Daoy (cell line): ENCODE results near the gene PLAC1. TPM values are rescaled to one million over a fixed set of nuclear protein-coding genes. Genes with fewer than 3 reads are reported as not detected.
A peak's percentile ranks its signal among the peaks of the same experiment; 100 is the strongest.

Experiments used
- DNase-seq: peaks from one replicate; pipeline ENCODE4 v3.0.0-alpha.2; 2015; ENCODE audit warnings: low read depth
- total RNA-seq: library from RNA; depleted of rRNA; stranded (reverse); fragments of >200 nt; shearing (Covaris generic); gene quantifications from 2 replicates; pipeline ENCODE4 v1.2.3, GENCODE V29; 2014; rRNA removed

Gene PLAC1, protein sequence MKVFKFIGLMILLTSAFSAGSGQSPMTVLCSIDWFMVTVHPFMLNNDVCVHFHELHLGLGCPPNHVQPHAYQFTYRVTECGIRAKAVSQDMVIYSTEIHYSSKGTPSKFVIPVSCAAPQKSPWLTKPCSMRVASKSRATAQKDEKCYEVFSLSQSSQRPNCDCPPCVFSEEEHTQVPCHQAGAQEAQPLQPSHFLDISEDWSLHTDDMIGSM
- total RNA-seq = not detected in 2 replicates

DNA sequence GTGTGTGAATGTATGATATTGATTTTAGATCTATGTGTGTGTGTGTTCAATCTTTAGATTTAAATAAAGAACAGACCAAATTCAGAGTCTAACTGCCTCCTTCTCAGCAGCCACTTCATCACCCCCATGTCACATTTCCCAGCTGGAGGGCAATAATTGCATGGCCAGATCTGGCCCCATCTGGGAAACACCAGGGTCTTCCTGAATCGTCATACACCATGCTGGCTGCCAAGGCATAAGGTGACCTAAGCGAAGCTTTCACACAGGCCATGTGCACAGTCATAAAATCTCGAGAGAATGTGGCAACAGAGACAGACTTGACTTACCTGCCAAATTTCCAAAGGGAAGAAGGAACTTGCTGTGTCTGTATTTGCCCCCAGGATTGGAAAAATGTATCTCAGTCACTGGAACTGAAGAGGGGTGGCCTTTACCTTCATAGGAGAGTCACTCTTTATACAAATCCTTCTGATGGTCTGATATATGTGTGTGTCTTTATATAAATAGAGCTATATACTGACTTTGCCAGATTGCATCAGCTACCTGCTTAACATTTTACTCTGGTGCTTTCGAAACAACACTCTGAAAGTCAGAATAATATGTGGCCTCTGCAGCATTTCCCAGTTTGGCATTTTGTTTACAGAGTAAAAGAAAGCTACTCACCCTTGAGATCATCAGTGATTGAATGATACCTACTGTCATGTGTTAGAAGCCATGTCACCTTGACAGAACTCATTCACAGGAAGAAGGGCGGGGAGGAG, at the start of gene PLAC1:
TSS of gene PLAC1 (minus strand) at position 470 of the 758 bp plus-strand sequence. CDS start 91,789 bp downstream, outside the sequence.
- DNase-seq = peak; percentile 2

DNA sequence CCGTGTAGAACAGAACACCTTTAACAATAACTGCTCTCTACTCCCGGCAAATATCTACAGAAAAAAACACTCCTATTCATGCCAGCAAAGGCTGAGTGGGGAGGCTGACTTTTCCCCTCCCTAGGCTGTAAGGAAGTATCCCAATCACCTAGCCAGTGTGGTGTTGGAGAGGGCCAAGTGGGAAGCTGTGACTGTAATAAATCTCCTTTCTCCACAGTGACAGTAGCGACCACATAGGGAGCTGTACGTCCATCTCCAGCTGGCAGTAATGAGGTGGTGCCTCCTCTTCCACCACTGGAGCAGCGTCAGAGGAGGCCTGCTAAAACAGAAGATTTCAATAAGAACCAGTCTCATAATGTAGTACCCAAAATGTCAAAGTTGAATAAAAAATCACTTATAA, 47.9 kb upstream of the PLAC1 start:
- DNase-seq = no peak

DNA sequence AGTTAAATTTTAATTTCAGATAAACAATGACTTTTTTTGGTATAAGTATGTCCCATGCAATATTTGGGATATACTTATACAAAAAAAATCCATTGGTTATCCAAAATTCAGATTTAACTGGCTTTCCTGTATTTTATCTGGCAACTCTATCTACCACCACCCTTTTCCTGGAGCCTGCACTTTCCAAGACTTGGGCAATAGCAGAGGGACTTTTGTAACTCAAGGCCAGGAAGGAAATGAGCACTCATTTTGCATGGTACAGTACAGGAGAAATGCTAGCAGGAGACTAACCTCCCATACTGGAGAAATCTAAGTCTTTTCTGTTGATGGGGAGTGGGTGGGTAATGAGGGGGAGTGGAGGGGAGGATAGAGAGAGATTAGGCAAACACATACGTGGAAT, 37.7 kb upstream of the PLAC1 start:
- DNase-seq = no peak

DNA sequence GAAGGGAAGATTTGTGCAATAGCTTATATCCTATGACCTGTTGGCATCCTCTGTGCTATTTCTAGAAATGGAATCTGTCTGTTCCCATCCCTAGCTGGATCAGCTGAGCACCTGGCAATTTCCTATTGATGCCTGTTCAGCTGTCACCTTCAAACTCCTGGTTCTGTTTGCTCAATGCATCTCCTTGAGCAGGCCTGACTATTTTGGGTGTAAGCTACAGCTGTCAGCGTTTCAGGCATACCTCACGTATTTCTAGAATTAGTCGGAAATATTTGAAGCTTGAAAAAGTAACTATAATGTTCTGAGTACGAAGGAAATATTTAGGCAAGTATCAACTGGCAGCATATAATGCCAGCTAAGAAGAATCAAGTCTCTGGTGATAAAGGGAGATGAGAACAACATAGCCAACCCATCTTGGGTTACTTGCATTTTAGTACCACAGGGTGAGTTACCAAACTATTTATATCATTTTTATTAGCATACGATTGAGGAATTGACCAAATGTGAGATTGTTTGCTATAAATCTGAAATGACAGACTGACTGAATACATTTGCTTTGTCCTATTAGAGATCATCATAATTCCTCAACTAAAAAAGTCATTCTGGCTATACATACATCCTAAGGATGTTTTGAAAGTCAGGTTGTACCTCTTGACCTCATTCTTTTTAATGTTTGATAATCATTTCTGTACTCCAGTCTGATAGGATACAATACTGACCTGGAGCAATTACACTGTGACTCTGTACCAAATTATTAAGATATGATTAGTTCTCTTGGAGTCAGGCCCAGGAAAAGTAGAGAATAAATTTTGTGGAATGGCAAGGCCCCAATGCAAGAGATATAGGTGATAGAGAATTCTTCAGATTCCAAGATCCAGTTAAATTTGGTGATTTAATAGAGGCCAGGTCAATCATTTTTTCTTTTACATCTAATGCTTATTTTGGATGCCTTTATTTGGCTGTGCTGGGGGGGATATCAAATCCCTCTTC, 36.4 kb upstream of the PLAC1 start:
- no peak for DNase-seq

DNA sequence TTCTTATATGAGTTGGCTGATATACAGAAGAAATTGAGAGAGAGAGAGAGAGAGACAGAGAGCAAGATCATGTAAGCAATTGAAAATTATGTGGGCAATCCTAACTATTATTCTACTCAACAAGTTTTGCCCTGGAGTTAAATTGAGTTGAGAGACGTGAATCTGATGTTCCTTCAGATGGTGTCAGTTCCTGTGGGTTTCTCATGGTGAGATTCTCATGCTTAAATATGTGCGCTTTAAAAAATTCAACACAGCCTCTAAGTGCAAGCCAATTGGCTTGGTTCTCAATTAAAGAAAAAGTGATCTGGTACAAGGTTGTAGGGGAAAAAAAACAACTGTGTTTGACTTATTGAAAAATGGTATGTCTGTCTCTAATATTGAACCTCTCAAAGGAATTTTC, 35.4 kb upstream of the PLAC1 start:
- no peak for DNase-seq

DNA sequence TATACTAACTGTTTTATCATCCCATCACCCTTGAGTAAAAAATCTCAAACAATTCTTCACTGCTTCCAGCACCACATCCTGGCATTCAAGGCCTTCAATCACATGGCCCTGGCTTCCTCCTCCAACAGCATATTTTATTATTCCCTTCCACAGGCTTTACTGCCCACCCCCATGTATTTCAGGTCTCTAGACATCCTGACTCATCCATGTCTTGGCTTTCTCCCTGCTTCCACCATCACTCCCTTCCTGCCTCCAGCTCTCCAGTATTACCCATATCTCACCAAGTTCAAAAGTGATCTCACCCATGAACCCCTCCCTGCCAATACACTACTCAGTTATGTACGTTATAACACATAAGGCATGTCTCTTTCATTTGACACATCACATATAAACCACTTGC, 34.7 kb upstream of the PLAC1 start:
- DNase-seq = peak; percentile 51

DNA sequence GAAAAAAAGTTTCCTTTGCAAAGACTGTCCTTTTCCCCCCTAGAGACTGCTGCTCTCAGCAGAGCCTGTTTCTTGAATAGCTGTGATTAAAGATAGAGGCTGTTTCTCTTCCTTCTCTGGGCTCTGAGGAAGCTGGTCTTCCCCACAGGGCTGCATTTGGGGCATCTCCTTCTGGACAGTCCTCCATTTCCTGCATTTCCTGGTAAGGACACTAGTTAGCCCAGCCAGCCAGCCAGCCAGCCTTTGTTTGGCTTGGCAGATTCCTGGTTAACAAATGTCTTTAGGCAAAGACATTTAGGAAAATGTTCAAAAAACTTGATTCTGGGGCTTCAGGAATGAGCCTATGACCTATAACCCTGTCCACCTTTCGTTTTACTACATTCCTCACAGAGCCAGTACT, 34.0 kb upstream of the PLAC1 start:
- DNase-seq = no peak

DNA sequence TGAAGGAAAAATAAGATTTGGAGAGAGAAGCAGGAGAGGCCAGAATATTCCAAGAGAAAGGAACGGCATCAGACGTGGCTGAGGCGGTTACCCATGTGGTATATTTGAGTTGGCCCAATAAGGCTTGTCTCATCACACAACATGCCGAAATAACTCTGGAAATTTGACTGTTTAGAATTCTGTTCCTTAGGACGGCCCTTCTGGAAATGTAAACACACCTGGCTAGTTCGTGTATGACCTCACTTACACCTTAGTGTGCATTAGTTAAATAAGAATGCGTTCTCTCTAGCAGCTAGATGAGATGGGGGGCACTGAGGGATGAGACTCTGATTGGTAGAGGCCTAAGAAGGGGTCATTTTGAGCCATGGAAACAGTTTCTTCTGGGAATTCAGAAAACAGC, 33.2 kb upstream of the PLAC1 start:
- no peak for DNase-seq

DNA sequence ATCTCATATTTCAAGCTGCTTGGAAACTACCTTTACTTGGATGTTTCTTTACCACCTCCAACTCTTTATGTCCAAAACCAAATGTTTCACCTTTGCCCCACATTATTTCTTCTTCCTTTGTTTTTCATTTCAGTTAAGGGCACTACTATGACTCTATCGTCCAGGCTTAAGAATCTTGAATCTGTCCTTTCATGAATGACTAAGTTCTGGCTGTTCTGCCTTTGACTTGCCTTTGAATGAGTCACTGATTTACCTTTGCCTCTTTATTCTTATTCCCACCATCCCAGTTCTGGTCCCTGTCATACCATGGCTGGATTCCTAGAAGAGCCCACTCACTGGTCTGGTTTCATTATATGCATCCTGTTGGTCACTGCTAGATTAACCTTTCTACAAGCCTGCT, 30.6 kb upstream of the PLAC1 start:
- peak; percentile 12 for DNase-seq

DNA sequence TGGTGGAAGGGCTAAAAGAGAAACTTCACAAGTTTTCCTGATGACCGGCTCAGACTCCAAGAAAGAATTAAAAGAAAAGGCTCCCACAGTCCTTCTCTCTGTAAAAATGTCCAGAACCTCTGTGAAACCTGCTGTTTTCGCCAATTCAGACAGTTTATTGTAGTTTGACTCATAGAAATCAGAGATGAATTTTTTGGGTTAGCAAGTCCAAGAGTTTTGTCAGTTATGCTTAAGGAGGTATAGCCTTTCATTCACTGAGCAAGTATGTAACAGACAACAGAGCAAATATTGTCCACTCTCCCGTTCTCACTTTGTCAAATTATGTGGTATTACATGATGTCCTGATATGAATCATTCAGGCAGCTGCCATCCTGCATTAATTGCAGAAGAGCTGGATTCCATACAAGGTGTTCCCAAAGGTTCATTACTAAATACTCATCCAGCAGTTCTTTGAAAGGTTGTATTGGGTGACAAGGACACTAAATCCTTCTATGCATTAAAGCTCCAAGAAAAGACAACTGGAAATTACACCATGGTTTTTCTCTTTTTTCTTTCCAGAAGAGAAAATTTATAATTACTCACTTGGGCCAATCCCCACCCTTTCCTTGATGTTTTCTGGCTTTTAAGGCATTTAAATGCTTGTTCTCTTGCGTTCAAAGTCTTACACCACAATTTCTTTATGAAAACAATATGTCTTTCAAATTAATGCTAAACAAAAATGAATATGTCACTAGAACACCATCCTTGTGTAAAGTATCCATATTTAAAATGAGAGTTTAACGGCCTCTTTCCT, 30.0 kb upstream of the PLAC1 start:
- DNase-seq = no peak

DNA sequence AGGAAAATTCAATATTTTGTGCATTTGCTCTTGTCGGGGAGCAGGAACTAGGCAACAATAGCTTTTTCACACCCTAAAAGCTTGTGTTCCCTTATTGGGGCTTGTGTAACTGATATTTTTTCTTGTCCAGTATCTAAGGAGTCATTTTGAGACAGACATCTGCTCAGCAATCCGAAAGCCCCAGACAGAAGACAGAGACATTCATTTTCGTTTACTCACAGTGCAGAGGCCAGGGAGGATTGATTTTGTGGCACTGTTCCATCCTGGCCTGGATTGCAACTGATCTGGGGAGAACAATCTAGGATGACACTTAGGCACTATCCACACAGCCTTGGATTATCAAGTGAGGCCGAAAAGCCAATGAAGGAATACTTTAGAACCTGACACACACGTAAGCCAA, 27.4 kb upstream of the PLAC1 start:
- no peak for DNase-seq

DNA sequence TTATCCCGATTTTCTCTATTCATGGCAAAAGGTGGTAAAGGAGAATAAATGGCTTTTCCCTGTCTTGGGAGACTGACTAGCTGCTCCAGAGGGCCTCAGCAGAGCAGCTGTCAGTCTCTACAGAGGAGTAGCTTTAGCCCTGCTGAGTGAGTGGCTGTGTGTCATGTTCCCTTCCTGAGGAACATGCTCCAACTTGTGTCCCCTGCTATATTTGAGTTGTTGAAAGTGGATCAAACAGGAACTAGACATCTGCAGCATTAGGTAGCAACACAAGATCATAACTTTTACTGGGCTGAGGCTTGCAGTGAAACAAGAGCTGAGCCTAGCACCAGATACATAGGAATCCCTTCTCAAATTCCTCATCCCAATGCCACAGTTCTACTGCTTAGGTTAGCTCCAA, 26.7 kb upstream of the PLAC1 start:
- DNase-seq = no peak

DNA sequence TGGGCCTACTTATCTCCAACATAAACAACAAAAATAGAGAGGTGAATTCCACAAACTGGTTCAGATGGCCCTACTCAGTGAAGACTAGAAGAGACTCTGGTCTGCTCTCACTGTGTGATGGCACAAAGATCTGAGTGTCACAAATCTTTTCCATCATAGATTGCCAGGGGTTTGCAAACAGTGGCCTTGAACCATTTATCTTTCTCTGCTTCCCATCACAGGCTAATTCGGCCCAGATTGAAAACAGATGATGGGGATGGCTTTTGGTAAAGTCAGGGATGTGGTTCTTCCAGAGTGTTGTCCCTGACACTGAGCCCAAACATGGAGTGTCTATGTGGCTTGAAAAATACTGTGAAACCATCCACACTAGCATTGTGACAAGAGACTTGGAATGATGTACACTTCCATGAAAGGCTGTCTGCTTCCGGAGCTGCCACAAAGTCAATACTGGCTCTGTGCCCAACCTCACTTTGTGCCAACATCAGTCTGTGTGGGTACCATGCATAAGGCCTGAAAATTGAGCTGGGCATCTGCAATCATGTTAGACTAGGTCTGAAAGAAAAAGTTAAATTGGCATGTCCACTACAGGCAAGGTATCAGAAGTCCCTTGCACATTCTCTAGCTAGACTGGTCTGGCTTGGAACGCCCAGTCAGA, 25.2 kb upstream of the PLAC1 start:
- DNase-seq = no peak

DNA sequence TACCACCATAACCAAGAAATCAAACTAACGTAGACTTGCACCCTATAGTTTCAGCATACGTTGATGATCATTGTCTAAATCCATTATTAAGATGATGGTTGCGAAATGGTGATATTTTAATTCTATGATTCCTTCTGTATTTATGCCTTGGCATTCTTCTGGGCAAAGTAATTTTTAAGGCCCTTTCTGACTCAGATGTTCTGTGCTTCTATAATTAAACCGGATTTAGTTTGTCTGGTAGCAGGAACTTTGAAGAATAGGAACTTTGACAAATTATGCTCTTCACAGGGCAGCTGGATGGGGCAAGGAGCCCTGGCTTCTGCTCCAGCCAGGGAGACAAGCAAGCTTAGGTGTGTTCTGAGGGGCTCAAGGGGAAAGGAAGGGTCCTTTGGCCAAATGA, 23.8 kb upstream of the PLAC1 start:
- DNase-seq = no peak

DNA sequence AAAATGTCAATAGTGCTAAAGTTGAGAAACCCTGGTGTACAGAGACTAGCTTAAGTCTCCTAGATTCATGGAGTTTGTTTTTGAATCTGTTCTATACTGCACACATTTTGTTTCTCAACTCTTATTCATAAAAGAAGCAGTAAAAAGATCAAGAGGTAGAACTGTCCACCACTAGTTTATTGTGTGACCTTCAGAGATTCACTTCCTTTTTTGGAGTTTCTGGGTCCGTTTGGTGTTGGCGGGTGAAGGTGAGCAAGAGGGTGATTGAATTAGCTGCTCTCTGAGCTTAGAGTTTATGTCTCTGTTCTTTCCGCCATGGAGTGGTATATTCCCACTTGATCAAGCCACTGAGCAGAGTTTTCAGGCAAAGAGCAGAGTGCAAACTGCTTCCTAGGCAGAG, 21.4 kb upstream of the PLAC1 start:
- no peak for DNase-seq

DNA sequence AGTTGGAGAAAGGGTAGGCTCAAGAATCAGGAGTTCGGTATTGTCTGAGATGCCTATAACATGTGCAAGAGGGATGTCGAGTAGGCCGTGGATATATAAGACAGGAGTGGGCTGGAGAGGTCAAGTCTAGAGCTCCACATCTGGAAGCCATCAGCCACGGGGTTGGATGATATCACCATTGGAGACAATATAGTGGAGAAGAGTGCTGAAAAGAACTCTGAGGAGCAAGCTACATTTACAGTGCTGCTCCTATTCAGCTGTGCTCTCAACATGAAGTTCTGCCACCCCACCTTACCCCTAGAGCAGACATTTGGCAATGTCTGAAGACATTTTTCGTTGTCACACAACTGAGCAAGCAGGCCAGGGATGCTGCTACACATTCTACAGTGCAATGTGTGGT, 20.9 kb upstream of the PLAC1 start:
- DNase-seq = no peak

DNA sequence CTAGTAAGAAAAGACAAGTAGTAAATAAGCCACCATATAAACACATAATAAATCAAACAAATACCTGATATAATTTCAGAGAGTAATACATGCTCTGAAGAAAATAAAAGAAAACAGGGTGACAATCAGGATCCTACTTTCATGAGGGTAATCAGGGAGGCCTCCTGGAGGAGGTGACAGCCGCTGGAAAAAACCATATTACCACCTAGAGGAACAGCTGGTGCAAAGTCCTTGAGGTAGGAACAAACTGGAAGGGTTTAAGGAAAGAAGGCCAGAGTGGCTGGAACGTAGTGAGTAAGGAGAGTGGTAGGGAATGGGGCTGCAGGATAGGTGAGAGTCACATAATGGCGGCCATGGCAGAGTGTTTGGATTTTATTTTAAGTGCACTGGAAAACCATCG, 19.1 kb upstream of the PLAC1 start:
- no peak for DNase-seq

DNA sequence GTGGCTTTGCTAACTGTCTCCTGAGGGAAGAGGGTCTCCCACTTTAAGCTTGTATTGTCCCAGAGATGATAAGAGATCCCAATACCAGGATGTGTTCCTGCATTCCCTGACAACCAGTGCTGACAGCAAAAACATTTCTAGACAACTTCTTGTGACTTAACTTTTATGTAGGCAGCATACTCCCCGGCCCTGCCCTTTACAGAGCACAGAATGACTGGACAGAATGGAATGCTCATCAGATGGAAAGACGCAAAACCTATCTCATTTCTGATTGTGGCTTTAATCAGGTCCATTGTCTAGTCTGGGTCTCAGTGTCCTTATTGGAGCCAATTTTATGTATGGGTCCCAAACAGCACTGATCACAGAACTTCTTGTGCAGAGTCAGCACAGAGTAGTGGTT, 18.2 kb upstream of the PLAC1 start:
- peak; percentile 13 for DNase-seq

DNA sequence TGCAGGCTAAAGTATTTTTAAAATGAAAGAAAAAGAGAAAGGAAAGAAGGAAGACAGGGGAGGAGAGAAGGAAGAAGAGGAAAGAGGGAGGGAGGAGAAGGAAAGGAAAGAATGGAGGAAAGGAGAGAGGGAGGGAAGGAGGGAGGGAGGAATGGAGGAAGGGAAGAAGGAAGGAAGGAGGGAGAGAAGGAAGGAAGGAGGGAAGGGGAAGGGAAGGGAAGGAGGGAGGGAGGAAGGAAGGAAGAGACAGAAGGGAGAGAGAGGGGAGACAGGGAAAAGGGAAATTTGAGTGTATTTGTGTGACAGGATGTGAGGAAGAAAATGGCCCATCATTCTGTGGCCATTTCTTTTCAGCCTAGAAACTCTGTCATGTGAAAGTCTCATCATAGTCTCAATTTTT, 14.9 kb upstream of the PLAC1 start:
- no peak for DNase-seq

DNA sequence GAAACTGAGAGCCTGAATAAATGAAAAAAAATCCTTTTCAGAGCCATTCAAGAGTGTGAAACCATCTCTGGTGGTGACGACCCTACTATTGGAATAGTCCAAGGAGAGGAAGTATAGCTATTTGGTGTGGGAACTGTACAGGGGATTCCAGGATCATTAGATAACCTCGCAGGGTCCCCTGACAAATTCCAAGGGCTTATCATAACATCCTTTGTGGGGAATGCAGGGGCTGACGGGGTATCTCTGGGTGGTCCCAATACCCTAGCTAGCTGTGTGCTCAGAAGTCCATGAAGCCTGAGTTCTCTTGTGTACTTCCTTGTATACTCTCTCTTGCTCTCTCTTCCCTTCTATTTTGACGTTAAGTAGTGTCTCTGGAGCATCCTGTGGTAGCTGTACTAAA, 13.8 kb upstream of the PLAC1 start:
- DNase-seq = no peak

DNA sequence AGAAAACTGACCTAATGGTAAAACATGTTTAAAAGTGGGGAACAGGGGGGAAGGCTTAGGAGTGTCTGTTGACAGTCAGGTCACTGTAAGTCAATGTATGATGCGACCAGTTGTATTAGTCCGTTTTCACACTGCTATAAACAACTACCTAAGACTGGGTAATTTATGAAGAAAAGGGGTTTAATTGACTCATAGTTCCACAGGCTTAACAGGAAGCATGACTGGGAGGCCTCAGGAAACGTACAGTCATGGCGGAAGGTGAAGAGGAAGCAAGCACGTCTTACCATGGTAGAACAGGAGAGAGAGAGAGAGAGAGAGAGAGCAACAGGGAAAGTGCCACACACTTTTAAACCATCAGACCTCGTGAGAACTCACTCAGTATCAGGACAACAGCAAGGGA, 13.0 kb upstream of the PLAC1 start:
- DNase-seq = peak; percentile 21
